ENCODE results near the gene IL24.

The IL24 gene

DNA sequence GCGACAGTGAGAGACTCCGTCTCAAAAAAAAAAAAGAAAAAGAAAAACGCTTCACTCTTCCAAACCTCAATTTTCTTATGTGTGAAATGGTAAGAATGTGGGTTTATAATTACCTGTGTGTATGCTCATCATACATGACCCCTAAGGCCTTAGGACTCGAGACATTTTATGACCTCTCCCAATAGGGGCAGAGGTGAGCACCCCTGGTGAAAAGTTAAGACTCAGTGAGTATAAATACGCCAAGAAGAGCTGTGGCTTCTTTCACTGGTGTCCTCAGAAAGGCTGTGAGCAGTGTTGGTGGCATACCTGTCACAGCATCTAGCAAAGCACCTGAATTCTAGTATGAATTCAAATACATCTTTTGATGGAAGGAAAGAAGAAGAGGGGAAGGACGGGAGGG is 32.3 kb downstream of the IL24 start:
- no peak for DNase-seq

DNA sequence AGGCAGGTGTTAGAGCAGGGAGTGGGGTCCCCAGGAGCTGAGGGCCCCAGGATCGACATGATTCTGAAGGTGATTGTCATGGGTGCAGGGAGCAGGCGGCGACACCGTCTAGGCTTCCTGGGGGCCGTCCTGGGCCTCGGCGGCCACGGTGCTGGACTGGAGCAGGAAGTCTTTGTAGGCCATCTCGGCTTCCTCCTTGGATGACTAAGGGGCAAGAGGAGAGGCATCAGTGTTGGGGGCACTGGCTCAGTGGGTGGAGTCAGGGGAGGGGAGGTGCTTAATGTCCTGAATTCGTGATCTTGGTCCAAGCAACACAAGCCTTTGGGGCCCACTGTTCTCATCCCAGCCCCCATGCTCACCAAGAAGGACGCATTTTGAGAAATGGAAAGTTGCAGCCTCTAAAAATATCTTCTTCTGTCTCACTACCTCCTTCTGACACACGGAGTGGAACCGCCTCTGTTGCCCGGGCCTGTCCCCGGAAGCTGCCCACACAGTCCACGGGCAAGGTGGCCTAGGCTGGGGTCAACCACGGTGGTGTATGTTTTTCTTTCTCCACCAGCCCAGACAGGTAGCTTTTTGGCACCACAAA is 33.1 kb downstream of the IL24 start:
- peak; percentile 40 for DNase-seq

DNA sequence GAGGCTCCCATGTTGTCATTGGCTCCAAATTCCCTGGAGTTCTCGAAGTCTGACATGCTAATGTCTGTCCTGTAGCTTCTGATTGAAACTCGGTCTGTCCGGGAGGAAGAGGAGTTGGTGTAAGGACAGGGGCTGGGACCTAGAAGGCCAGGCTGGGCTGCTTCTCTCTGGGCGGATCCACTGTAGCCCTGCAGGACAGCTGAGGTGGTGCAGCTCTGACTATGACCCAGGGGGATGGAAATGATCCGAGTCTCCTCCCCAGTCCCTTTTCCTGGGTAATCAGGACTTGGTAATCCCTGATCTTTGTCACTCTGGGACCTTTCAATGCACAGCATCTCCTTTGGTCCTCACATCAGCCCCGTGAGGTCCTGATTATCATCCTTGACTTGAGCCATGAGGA is 34.5 kb downstream of the IL24 start:
- no peak for DNase-seq

DNA sequence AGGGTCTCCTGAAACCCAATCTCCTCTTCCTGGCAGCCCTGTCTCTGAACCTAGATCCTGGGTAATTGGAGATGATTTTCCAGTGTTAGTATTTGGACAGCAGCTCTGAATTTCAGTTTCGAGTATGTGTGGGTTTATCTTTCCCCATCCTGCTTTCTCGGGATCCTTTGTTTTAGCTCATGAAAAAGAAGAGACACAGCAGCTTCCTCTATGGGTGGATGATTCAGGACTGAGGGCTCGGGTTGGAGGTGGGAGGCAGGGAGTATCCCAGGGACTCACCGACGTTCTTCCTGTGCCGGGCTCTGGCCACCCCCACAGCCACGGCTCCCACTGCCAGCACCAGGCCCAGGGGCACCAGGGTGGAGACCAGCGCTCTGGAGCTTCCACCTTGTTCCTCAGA is 34.9 kb downstream of the IL24 start:
- no peak for DNase-seq

DNA sequence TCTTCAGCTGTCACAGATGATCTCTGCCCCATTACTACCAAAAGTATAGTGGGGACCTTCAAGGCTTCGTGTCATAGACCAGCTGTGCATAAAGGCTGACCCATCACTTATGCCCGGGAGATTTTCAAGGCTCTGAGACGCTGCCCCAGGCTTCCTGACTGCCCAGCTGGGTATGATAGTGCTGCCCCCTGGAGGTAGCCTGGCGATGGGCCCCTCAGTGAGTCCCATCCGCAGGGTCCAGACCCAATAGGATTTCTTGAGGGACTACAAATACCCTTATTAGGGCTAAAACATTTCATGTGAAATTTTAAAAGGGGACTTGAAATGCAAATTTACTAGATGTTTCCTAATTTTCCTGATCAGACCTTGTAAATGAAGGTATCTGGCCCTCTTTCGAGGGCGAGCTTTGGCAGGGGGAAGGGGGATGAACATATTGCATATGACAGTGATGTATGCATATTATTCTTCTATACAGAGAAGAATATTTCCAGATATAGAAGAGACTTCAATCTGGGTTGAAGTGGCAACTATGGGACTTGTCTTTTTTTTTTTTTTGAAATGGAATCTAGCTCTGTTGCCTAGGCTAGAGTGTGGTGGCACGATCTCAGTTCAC is 36.2 kb downstream of the IL24 start:
- peak; percentile 79 for DNase-seq

DNA sequence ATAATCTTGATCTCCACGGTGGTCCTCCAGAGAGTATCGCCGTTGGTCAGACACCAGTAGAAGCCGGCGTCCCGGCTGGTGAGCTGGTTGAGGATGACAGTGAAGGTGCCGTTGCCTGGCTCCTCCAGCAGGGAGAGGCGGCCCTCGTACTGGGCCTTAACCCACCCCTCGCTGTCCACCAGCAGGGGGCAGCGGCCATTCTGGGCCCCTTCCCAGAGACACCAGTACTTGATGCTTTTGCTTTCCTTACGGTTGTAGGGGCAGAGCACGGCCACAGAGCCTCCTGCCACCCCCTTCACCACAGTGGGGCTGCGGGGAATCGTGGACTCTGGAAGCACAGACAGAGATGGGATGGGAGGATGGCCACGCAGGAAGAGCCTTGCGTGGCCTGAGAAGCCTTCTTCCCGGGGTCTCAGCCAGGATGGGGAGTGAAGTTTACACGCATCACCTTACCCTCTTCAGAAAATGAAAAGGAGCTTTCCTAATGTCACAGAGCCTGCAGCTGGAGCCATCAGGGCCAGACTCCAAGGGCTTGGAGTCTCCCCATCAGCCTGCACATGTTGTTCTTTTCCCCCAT is 38.3 kb downstream of the IL24 start:
- DNase-seq: peak; percentile 41

DNA sequence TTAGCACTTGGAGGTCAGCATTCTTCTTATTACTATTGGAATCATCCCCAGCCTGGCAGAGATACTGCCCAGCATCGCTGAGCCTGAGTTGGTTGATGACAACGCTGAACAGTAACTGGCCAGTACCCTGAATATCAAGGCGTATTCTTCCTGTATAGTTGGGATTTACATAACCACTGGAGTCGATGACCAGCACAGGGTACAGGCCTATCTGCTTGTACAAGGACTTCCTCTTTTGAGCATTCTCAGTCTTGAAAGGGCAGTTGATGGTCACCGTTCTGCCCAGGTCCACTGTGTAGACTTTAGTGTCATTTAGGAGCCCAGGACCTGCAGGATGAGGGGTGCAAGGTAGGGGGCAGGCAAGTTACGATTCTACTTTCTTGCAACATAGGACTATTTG is 40.2 kb downstream of the IL24 start:
- no peak for DNase-seq

DNA sequence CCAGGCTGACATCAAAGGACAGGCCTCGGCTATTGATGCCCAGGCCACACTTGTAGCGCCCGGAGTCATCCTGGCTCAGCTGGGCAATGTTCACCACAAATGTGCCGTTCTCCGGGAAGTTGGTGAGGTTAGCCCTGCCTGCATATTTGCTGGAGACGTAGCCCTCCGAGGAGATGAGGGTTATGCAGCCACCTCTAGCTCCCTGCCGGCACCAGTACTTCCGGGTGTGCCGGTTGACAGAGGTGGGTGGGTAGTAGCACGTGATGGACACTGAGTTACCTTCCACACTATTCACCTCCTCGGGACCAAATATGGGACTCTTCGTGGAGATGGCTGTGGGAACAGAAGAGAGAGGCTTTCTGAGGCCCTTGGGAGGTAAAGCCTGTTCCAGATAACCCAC is 41.9 kb downstream of the IL24 start:
- DNase-seq: no peak

DNA sequence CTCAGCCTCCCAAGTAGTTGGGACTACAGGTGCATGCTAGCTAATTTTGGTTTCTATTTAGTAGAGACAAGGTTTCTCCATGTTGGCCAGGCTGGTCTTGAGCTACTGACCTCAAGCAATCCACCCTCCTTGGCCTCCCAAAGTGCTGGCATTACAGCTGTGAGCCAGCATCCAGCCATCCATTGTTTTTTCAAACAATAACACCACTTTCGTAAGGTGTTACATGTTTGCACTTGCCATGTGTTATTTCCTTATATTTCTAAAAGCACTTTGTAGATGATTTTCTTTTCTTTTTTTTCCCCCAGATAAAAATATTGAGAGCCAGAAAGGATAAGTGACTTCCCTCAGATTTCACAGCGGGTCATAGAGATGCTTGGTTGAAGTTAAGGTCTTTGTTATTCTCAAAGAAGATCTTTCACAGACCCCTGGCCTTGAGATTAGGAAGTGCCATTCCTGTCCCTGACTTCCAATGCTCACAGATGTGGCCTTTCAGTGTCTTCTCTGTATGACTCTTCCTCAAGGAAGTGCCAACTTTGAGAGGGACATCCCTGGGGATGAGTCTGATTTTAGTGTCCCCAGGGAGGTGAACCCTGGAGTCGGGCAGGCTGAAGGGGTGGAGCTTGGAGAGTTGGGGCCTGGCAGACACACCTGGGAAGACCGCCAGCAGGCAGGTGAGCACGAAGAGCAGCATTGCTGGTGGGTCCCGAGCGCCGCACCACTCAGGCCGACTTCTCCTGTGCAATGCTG is 42.8 kb downstream of the IL24 start:
- no peak for DNase-seq

DNA sequence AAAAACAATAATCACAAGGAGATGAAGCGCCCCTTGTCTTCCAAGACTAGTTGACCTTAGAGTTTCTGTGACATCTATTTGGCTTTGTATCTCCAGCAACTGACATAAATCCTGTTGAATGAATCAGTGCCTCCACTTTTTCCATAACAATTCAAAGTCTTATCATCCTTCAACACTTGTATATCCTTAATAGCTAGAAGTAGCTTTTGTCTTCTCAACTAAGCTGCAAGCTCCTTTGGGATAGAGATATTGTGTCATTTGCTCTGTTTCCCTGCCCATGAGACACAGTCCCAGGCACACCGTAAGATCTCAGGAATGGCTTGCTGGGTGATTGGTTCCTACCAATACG is 43.3 kb downstream of the IL24 start:
- DNase-seq: no peak

DNA sequence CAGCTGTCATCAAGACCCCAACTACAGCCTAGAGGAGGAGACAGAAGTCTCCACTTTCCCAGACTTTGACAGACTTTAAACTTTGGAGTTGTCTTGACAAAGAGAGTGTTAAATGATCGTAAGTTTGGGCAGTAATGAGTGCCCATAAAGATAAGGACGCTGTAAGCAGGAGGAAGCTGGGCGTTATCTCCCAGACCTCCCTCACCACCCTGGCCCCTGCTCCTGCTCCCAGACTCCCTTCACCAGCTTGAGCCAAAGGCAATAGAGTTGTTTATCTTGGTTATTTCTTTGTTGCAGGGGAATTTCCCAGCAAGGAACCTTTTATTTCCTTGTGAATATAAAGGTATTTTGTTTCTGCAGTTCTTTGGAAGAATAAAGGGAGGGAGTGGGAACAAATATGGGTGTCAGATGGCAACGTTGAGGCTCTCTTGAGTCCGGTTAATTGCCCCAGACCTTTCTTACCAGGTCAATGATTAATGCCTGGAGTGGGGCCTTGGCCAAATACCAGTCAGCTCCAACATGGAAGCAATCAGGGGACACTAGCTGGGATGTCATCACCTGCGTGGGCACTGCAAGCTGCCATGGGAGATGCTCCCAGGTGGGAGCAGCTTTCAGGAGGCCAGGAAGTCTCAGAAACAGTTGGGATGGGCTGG is 44.6 kb downstream of the IL24 start:
- DNase-seq: no peak

DNA sequence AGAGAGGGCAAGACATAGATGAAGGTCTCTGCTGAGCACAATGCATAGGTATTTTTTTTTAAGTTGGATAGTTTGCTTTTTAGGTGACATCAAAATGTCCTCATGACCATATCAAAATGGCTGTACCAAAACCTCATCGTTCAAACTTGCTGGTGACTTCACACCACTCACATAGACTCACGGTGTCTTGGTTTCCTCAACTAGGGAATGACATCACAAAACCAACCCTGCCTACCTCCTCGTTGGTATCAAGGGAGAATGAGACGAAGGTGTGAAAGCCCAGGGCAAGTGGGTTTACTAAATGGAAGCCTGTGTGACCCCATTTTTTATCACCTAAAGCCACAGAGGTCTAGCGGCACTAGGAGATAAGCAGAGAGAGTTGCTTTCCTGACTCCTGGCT is 47.5 kb downstream of the IL24 start:
- DNase-seq: peak; percentile 23

DNA sequence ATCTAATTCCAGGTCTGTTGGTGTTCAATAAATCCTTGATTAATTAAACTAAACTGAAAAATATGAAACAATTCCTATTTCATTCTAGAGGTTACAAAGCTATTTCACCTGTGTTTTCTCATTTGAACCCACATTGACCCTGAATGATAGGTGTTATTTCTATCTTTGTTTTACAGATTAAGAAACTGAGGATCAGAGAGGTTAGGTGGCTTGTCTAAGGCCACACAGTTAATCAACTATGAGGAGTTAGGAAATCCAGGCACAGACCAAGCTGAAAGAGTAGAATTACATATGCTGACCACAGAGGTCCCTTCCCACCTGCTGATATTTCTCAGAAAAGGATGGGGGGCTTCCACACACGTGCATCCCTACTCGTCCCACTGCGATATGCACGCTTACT is 48.5 kb downstream of the IL24 start:
- DNase-seq: no peak

DNA sequence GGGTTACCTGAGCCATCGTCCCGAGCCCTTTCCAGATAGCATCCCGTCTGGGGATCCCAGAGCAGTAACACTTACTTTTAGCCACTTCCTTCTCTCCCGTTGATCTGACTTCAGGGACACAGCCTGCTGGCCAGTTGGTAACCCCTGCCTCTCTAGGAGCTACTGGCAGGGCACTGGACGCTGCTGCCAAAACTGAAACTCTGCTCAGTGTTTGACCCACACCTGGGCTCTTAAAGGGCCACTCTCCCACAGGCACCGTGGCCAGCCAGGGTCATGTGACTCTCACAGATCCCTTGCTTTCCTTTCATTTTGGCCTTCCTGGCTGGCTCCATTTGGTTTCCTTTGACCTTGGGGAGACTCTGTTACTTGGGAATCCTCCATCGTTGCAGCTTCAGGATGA is 49.0 kb downstream of the IL24 start, which contains the start of gene PIGR:
Gene PIGR (minus strand): TSS at position 206 of the 400 bp plus-strand sequence. CDS start 5,935 bp downstream, outside the sequence.
- no peak for DNase-seq

DNA sequence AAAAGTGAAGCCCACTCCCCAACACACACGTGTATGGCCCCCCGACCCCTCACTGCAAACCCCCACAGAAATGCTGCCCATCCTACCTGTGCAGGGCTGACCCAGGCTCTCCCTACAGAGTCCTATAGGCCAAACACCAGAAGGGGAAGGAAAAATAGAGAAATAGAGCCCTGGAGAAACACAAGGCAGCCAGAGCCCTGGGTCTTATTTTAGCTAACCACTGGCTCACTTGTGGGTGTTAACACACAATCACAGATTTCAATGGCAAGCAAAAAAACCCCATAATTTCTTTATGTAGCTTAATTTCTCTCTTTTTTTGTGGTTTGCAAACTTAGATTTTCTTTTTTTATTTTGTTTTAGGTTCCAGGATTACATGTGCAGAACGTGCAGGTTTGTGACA is 50.0 kb downstream of the IL24 start:
- no peak for DNase-seq

DNA sequence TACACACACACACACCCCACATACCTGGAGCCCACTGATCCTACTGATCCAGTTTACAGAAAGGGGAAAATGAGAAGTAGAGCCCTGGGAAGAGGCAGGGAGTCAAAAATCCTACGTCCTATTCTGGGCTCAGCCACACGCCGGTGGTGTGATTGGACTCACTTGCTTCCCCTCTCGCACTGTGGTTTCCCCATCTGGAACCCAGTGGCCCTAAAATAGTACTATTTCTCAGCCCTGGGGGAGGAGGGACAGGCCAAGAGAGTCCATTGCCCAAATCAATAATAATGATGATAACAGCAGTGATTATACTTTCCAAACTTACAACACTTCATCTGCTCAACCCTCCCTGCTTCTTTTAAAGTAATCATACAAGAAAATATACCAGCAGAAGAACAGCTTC is 52.0 kb downstream of the IL24 start:
- DNase-seq: no peak

DNA sequence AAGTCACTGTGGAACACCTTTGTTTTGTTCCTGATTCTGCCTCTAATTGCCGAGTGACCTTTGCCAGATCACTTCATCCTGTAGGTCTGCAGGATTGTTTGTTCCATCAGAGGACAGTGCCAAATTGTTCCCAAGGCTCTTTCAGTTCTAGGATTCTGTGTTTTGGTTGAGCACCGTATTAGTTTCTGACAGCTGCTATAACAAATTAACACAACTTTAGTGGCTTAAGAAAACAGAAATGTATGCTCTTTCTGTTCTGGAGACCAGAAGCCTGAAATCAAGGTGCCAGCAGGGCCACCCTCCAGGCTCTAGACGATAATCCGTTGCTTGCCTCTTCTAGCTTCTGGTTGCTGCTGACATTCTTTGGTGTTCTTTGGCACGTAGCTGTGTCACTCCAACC is 52.4 kb downstream of the IL24 start:
- DNase-seq: no peak

DNA sequence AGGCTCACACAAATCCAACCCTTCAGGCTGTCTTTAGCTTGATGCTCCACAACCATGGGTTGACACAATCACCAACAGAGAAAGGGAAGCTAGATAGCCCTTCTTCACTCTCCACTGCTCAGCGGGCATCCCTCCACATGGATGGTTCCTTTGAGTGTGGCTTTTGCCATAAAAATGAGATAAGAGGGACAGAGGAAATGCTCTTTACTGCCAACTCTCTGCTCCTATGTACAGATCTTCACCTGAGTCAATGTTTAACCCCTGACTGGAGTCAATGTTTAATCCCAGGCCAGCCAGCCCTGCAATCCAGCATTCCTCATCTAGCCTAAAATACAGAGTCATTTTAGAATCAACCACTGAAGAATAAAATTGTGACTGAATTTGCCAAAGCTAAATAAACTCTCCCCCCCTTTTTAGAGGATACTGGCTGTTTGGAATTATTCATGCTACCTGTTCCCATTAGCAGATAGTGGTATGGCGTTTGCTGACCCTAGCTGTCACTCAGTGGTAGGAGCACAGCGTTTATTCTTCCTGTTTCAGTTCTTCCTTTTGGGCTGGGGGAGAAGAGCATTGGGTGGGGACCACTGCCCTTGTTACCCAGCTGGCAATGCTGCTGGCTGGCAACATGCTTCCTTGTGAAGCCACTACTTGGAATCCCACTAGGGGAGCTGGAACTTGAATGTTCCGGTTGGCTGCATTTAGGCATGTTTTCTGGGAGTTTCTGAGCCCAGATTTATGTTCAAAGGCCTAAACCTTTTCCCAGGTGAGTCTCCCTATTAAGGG is 54.3 kb downstream of the IL24 start:
- no peak for DNase-seq

DNA sequence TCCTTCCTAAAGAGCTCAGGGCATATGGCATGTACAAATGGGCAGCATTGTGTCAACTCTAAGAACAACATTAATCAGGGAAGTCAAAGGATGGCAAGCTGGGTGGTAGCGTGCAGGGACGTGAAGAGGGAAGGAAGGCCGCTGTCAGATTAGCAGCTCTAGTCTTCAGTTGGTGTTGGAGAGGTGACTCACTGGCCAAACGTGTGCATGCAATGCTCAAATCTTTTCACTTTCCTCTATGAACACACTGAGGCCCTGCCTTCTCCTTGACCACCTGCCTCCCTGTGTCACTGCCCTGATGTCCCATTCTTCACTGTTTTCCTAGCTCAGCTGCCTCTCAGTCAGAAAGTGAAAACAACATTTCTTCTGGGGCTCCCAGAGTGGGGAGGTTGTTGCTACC is 54.9 kb downstream of the IL24 start:
- no peak for DNase-seq

DNA sequence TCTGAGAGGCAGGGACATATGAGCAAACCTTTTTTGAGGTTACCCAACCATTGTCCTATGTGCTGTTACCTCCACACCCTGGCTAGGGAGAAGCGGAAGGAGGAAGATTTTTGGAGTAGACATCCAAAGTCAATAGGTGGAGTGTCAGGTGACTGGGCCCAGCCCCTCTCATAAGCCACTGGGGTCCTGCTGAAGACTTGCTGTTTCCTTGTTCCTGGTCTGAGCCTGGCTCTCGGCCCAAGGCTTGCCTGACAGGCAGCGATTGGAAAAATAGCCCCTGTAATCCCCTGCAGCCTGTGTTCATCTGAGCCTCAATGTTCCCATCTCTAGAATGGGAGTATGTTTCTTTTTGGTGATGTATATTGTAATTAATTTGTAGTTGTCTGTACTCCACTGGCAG is 55.9 kb downstream of the IL24 start:
- DNase-seq: no peak

DNA sequence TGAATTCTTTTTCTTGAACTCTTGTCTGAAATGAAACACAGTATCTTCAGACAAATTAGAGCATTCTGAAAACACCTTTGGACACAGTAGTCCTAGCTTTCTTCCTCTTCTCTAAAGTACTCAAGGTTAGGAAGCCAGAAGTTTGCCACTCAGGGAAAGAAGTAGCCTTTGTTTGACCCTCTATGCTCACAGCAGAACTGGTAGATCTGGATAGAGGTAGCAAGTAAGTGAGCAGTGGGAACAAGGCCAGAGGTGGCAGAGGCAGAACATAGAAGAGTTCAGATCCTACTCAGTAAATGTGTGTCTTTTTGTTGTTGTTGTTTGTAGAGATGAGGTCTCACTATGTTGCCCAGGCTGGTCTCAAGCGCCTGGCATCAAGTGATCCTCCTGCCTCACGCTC is 56.4 kb downstream of the IL24 start:
- no peak for DNase-seq

All from CD4-positive, alpha-beta T cell treated with Interleukin-12 subunit alpha and Interleukin-12 subunit beta, for 1 hour (primary cell).